Mucosa of rectum (tissue), 2 donors: Measurements from ENCODE around the gene B9D1.

ENCODE experiments used
- H3K27ac ChIP-seq, 2 donors: one replicate each; pipeline ENCODE4 v1.7.0; 2013; ENCODE audit warnings: inconsistent platforms in 2 of 2, low read depth in 2 of 2, low read length in 2 of 2
- H3K27me3 ChIP-seq, 2 donors: one replicate each; pipeline ENCODE4 v1.7.0; 2013; ENCODE audit warnings: low read length in 2 of 2; ENCODE audit not compliant: control insufficient read depth in 2 of 2, insufficient read depth in 2 of 2
- H3K36me3 ChIP-seq, 2 donors: one replicate each; pipeline ENCODE4 v1.7.0; 2013; ENCODE audit warnings: low read length in 2 of 2; ENCODE audit not compliant: control insufficient read depth in 2 of 2, insufficient read depth in 2 of 2
- H3K4me1 ChIP-seq, 2 donors: one replicate each; pipeline ENCODE4 v1.7.0; 2013; ENCODE audit warnings: low read length in 2 of 2, mild to moderate bottlenecking in 1 of 2; ENCODE audit not compliant: control insufficient read depth in 2 of 2, insufficient read depth in 2 of 2
- H3K4me3 ChIP-seq, 2 donors: one replicate each; pipeline ENCODE4 v1.7.0; 2013; ENCODE audit warnings: low read length in 2 of 2
- H3K9ac ChIP-seq, 2 donors: one replicate each; pipeline ENCODE4 v1.7.0; 2013; ENCODE audit warnings: low read length in 2 of 2, low read depth in 1 of 2, mild to moderate bottlenecking in 1 of 2
- H3K9me3 ChIP-seq, 2 donors: one replicate each; pipeline ENCODE4 v1.7.0; 2013; ENCODE audit warnings: low read length in 2 of 2; ENCODE audit not compliant: control insufficient read depth in 2 of 2
- donor health status: healthy.
- donor health status: Normal muscosa, but diverticular disease.

B9D1 gene

GRCh38 chr17:19375732-19376131 is 13.2 kb upstream of the B9D1 start:
- Histone ChIP-seq H3K36me3 (peaks cover 12 to 14% of the 10 kb centered on the region in 2 donors), H3K27ac (no peak overlapping the region), H3K9me3 (no peaks in the 10 kb centered on the region), H3K4me1 (peaks cover 17 to 20% of the 10 kb centered on the region in 2 donors), H3K9ac (no peak overlapping the region), H3K4me3 (no peak overlapping the region), H3K27me3 (no peaks in the 10 kb centered on the region)

GRCh38 chr17:19374136-19374535 is 11.6 kb upstream of the B9D1 start:
- Histone ChIP-seq H3K4me1 (peaks cover 20 to 24% of the 10 kb centered on the region in 2 donors), H3K9me3 (no peaks in the 10 kb centered on the region), H3K36me3 (no peaks in the 10 kb centered on the region), H3K27ac (no peak overlapping the region), H3K27me3 (no peaks in the 10 kb centered on the region), H3K4me3 (no peak overlapping the region), H3K9ac (no peak overlapping the region)

GRCh38 chr17:19372866-19373504 is 10.5 kb upstream of the B9D1 start:
- Histone ChIP-seq H3K9ac (no peak overlapping the region), H3K36me3 (no peaks in the 10 kb centered on the region), H3K27me3 (no peaks in the 10 kb centered on the region), H3K27ac (no peak overlapping the region), H3K4me1 (peaks cover 19 to 23% of the 10 kb centered on the region in 2 donors), H3K4me3 (no peak overlapping the region), H3K9me3 (no peaks in the 10 kb centered on the region)

- no peak overlapping the region for H3K9ac ChIP-seq
- H3K36me3 ChIP-seq: no peaks in the 10 kb centered on the region
- H3K27ac ChIP-seq: no peak overlapping the region
- H3K4me3 ChIP-seq: no peak overlapping the region
- no peaks in the 10 kb centered on the region for H3K27me3 ChIP-seq
- no peaks in the 10 kb centered on the region for H3K9me3 ChIP-seq
- peaks cover 19 to 23% of the 10 kb centered on the region in 2 donors for H3K4me1 ChIP-seq
These were observed 9.9 kb upstream of the B9D1 start for GRCh38 chr17:19372439-19372838.

GRCh38 chr17:19372011-19372370 is 9.5 kb upstream of the B9D1 start:
- Histone ChIP-seq H3K36me3 (no peaks in the 10 kb centered on the region), H3K9ac (no peak overlapping the region), H3K4me3 (no peak overlapping the region), H3K27me3 (no peaks in the 10 kb centered on the region), H3K9me3 (no peaks in the 10 kb centered on the region), H3K27ac (no peak overlapping the region), H3K4me1 (peaks cover 15 to 20% of the 10 kb centered on the region in 2 donors)

- Histone ChIP-seq H3K9me3 (no peaks in the 10 kb centered on the region), H3K4me1 (peaks cover 11 to 17% of the 10 kb centered on the region in 2 donors), H3K4me3 (no peak overlapping the region), H3K36me3 (no peaks in the 10 kb centered on the region), H3K27me3 (no peaks in the 10 kb centered on the region), H3K27ac (no peak overlapping the region), H3K9ac (no peak overlapping the region)
These were observed 8.9 kb upstream of the B9D1 start for GRCh38 chr17:19371259-19372010.

- Histone ChIP-seq H3K9ac (no peak overlapping the region), H3K4me1 (peaks cover 11 to 17% of the 10 kb centered on the region in 2 donors)
These were observed 8.0 kb upstream of the B9D1 start for GRCh38 chr17:19370493-19370960.

GRCh38 chr17:19369846-19370492 is 7.4 kb upstream of the B9D1 start:
- H3K9me3 ChIP-seq: no peaks in the 10 kb centered on the region
- no peaks in the 10 kb centered on the region for H3K27me3 ChIP-seq

More at GRCh38 chr17:19370493-19370960, 8.0 kb upstream of the B9D1 start:
- Histone ChIP-seq H3K27me3 (no peaks in the 10 kb centered on the region), H3K9me3 (no peaks in the 10 kb centered on the region), H3K27ac (peak overlapping the region in 1 of 2 donors; percentile 56), H3K4me3 (no peak overlapping the region), H3K36me3 (no peaks in the 10 kb centered on the region)

GRCh38 chr17:19369107-19369778 is 6.7 kb upstream of the B9D1 start:
- H3K36me3 ChIP-seq: no peaks in the 10 kb centered on the region
- H3K4me1 ChIP-seq: peaks cover 11 to 17% of the 10 kb centered on the region in 2 donors
- peak overlapping the region; percentile 55 to 58 for H3K27ac ChIP-seq
- no peak overlapping the region for H3K4me3 ChIP-seq
- no peaks in the 10 kb centered on the region for H3K27me3 ChIP-seq
- no peaks in the 10 kb centered on the region for H3K9me3 ChIP-seq
- H3K9ac ChIP-seq: no peak overlapping the region

More at GRCh38 chr17:19369846-19370492, 7.4 kb upstream of the B9D1 start:
- Histone ChIP-seq H3K36me3 (no peaks in the 10 kb centered on the region), H3K27ac (peak overlapping the region; percentile 16 to 56), H3K4me3 (no peak overlapping the region), H3K4me1 (peaks cover 11 to 17% of the 10 kb centered on the region in 2 donors), H3K9ac (no peak overlapping the region)
